Cardiac muscle cell (in vitro differentiated cells and primary cell): Measurements from ENCODE around the gene SPATA13. TPM values are rescaled to one million over a fixed set of nuclear protein-coding genes. Genes with fewer than 3 reads are reported as not detected.
A peak's percentile ranks its signal among the peaks of the same experiment; 100 is the strongest.

Source experiments
- DNase-seq, 2 donors: peaks; one replicate each; pipeline versions ENCODE4 v3.0.0 to v3.0.0-alpha.2; 2010 to 2017; ENCODE audit warnings: low read depth in 1 of 2, low spot score in 1 of 2
- H3K27ac ChIP-seq: fragments of 200-600 bp; sonication (generic); 2 replicates; pipeline ENCODE4 v1.5.1; 2016
- H3K27me3 ChIP-seq: fragments of 200-600 bp; sonication (generic); 2 replicates; pipeline ENCODE4 v1.6.0; 2016; ENCODE audit warnings: control low read depth
- H3K36me3 ChIP-seq: fragments of 200-600 bp; sonication (generic); 2 replicates; pipeline ENCODE4 v1.5.1; 2016; ENCODE audit warnings: control low read depth
- H3K4me1 ChIP-seq: fragments of 200-600 bp; sonication (generic); 2 replicates; pipeline ENCODE4 v1.8.1; 2017; ENCODE audit warnings: low read depth, mild to moderate bottlenecking, mixed run types
- H3K4me3 ChIP-seq: fragments of 200-600 bp; sonication (generic); 2 replicates; pipeline ENCODE4 v1.5.1; 2016; ENCODE audit warnings: mild to moderate bottlenecking
- H3K9me3 ChIP-seq: fragments of 200-600 bp; sonication (generic); 2 replicates; pipeline ENCODE4 v1.5.1; 2017; ENCODE audit warnings: low read depth, mild to moderate bottlenecking, control low read depth
- polyA plus RNA-seq: library from polyadenylated mRNA; unstranded; fragments of >200 nt; fragmentation: Nextera tagmentation; extraction: Ambion mirVana; gene quantifications from 2 replicates; pipeline ENCODE4 v1.2.1, GENCODE V29; 2016
- total RNA-seq: library from RNA; depleted of rRNA; stranded (reverse); fragments of >200 nt; gene quantifications from 2 replicates; pipeline ENCODE4 v1.2.3, GENCODE V29; 2016
- TF ChIP-seq, protein P1 (sequence below): IDR thresholded peaks from 2 replicates; pipeline ENCODE4 v1.5.1; 2012; ENCODE audit warnings: low read depth, mild to moderate bottlenecking, low read length

Gene SPATA13
- total and polyA plus RNA-seq, 2 experiments from 2014 or later, result 3.9 to 23.3 TPM

DNA sequence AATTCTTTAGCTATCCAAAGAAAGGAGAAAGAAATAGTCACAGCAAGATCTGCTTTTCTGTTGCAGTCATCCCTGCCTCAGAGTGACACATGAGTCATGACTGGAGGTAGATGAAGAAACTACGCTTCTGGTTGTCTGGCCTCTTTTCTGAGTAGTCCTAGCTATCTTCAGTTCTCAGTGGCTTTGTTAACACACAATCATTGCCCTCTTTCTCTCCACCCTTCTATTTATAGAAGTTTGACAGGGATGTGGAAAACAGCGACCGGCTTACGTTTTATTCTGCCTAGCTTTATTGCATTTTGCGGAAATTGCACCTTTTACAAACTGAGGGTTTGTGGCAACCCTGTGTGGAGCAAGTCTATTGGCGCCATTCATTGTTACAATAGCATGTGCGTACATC, 26.7 kb downstream of the SPATA13 start:
- Histone ChIP-seq H3K27ac (no peak overlapping the region), H3K36me3 (no peaks in the 10 kb centered on the region), H3K27me3 (no peaks in the 10 kb centered on the region), H3K9me3 (no peaks in the 10 kb centered on the region), H3K4me3 (no peak overlapping the region), H3K4me1 (no peaks in the 10 kb centered on the region)
- peak in 1 of 2 donors; percentile 39 for DNase-seq
- TF ChIP-seq, protein P1, sequence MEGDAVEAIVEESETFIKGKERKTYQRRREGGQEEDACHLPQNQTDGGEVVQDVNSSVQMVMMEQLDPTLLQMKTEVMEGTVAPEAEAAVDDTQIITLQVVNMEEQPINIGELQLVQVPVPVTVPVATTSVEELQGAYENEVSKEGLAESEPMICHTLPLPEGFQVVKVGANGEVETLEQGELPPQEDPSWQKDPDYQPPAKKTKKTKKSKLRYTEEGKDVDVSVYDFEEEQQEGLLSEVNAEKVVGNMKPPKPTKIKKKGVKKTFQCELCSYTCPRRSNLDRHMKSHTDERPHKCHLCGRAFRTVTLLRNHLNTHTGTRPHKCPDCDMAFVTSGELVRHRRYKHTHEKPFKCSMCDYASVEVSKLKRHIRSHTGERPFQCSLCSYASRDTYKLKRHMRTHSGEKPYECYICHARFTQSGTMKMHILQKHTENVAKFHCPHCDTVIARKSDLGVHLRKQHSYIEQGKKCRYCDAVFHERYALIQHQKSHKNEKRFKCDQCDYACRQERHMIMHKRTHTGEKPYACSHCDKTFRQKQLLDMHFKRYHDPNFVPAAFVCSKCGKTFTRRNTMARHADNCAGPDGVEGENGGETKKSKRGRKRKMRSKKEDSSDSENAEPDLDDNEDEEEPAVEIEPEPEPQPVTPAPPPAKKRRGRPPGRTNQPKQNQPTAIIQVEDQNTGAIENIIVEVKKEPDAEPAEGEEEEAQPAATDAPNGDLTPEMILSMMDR, result no peak

DNA sequence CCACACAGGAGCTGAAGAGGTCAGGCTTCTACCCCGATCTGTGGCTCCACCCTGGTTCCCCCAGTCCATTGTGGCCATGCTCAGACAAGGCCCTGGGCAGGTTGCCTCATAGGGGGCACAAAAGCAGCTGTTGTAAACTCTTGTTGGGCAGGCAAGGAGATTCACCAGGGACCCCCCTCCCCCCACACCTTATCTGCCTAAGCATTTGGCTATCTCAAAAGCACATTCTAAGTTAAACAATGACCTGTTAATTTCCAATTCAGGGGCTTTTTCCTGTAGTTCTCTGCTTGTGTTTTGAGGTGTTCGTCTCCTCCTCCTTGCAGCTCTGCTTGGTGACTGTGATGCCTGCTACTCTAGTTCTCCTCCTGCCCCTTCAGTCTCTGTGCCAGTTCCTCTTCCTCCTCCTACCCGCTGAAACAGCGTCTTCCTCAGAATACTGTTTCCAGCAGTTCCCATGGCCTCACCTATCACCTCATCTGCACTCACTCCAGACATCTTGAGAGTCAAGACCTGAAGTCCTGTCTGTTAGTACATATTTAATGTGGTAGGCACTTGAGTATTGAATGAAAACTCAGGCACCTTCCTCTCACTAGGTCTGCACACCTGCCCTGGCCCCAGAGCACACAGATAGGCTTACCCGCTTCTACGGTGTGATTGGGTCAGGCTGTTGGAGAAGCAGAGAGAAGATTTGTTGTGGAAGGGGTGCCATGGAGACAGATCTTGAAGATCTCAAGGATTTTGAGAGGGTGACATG, 31.7 kb downstream of the SPATA13 start:
- DNase-seq, result no peak

DNA sequence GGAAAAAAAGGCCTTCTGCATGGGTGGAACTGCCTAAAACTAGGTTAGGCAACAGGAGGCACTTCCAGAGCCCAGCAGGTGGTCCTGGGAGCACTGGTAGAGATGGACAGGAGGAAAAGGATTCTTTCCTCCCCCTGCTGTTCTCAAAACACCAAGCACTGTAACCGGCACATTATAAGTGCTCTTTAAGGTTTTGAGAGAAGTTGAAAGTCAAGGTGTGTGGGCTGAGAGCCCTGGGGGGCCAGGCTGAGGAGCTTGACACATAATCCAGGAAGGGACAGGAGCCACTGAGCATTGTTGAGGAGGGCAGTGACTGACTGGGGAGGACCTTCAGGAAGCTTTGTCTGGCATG, 32.3 kb downstream of the SPATA13 start:
- no peaks in the 10 kb centered on the region for H3K36me3 ChIP-seq
- no peak overlapping the region for H3K27ac ChIP-seq
- no peak for DNase-seq
- H3K4me1 ChIP-seq, result no peaks in the 10 kb centered on the region
- H3K9me3 ChIP-seq, result no peaks in the 10 kb centered on the region
- TF ChIP-seq, protein P1, result no peak
- no peak overlapping the region for H3K4me3 ChIP-seq
- H3K27me3 ChIP-seq, result no peaks in the 10 kb centered on the region

More for the DNA sequence above, 31.7 kb downstream of the SPATA13 start:
- Histone ChIP-seq H3K4me1 (no peaks in the 10 kb centered on the region), H3K36me3 (no peaks in the 10 kb centered on the region), H3K4me3 (no peak overlapping the region), H3K27ac (no peak overlapping the region), H3K27me3 (no peaks in the 10 kb centered on the region), H3K9me3 (no peaks in the 10 kb centered on the region)
- TF ChIP-seq, protein P1, result no peak

DNA sequence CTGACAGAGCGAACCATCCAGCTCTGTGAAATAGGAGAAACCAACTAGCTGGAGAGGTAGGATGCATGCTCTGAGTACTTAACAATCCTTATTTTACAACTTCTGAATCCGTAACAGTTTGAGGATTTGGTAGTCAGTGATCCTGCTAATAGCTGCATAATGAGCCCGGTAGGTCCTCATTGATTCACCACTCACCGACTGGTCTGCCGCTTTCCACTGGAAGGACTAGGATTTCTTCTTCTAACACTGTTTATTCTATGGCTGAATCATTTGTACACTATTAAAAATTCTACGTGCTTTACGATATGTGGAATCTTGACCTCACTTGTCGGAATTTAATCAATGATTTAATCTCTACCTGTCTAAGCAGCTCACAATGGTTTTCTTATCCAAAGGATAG, 33.9 kb downstream of the SPATA13 start:
- no peaks in the 10 kb centered on the region for H3K27me3 ChIP-seq
- no peak overlapping the region for H3K27ac ChIP-seq
- TF ChIP-seq, protein P1, result no peak
- H3K4me3 ChIP-seq, result no peak overlapping the region
- DNase-seq, result no peak
- H3K9me3 ChIP-seq, result no peaks in the 10 kb centered on the region
- no peaks in the 10 kb centered on the region for H3K36me3 ChIP-seq
- no peaks in the 10 kb centered on the region for H3K4me1 ChIP-seq

DNA sequence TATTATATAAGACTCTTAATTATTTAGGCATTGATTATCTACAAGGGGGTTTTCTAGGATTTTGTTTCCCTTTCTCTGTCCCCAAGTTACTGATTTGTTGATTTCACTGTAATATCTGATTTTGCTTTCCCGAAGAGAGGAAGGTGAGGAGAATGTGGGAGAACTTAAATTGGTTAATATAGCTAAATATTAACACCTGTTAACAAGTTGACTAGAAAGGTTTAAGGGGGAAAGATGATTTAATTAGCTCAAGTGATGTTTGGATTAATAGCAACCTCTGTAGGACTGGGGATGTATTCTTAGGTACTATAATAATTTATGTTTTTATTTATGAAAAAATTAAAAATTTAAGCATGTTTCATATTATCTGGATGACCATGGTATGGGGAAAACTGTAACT, 35.1 kb downstream of the SPATA13 start:
- no peaks in the 10 kb centered on the region for H3K36me3 ChIP-seq
- TF ChIP-seq, protein P1, result no peak
- no peak overlapping the region for H3K4me3 ChIP-seq
- H3K27ac ChIP-seq, result no peak overlapping the region
- DNase-seq, result no peak
- no peaks in the 10 kb centered on the region for H3K27me3 ChIP-seq
- no peaks in the 10 kb centered on the region for H3K4me1 ChIP-seq
- H3K9me3 ChIP-seq, result no peaks in the 10 kb centered on the region
